Activated naive CD8-positive, alpha-beta T cell (primary cell): Measurements from ENCODE around the gene ZDHHC14.

ENCODE experiments used
- H3K27ac Mint-ChIP-seq: one replicate; pipeline ENCODE4 v1.8.0; 2021; ENCODE audit warnings: mixed read lengths
- H3K27me3 Mint-ChIP-seq: one replicate; pipeline ENCODE4 v1.8.0; 2021; ENCODE audit warnings: mixed read lengths
- H3K36me3 Mint-ChIP-seq: one replicate; pipeline ENCODE4 v1.8.0; 2021; ENCODE audit warnings: mixed read lengths
- H3K4me1 Mint-ChIP-seq: one replicate; pipeline ENCODE4 v1.8.0; 2021; ENCODE audit warnings: low read depth, mixed read lengths
- H3K4me3 Mint-ChIP-seq: one replicate; pipeline ENCODE4 v1.8.0; 2021; ENCODE audit warnings: mild to moderate bottlenecking, mixed read lengths
- H3K9me3 Mint-ChIP-seq: one replicate; pipeline ENCODE4 v1.8.0; 2021; ENCODE audit warnings: low read depth, mixed read lengths

ZDHHC14 gene

GRCh38 chr6:157488716-157489118, 107.7 kb downstream of the ZDHHC14 start:
- H3K36me3 Mint-ChIP-seq = peaks cover 2% of the 10 kb centered on the region
- H3K4me1 Mint-ChIP-seq = peaks cover 21% of the 10 kb centered on the region
- no peak overlapping the region for H3K4me3 Mint-ChIP-seq

GRCh38 chr6:157490611-157491269, 109.8 kb downstream of the ZDHHC14 start:
- Mint-ChIP-seq H3K27ac (no peak overlapping the region), H3K36me3 (peaks cover 2% of the 10 kb centered on the region), H3K4me3 (no peak overlapping the region), H3K27me3 (peaks cover 4% of the 10 kb centered on the region), H3K4me1 (peaks cover 19% of the 10 kb centered on the region), H3K9me3 (no peaks in the 10 kb centered on the region)

More at GRCh38 chr6:157488716-157489118, 107.7 kb downstream of the ZDHHC14 start:
- no peak overlapping the region for H3K27ac Mint-ChIP-seq
- H3K27me3 Mint-ChIP-seq = peaks cover 4% of the 10 kb centered on the region
- H3K9me3 Mint-ChIP-seq = no peaks in the 10 kb centered on the region

GRCh38 chr6:157491571-157492232, 110.7 kb downstream of the ZDHHC14 start:
- Mint-ChIP-seq H3K4me1 (peaks cover 12% of the 10 kb centered on the region), H3K36me3 (peaks cover 2% of the 10 kb centered on the region), H3K27ac (no peak overlapping the region), H3K27me3 (peaks cover 4% of the 10 kb centered on the region), H3K4me3 (no peak overlapping the region), H3K9me3 (no peaks in the 10 kb centered on the region)

- no peak overlapping the region for H3K4me3 Mint-ChIP-seq
- peaks cover 8% of the 10 kb centered on the region for H3K4me1 Mint-ChIP-seq
- peaks cover 4% of the 10 kb centered on the region for H3K36me3 Mint-ChIP-seq
- no peaks in the 10 kb centered on the region for H3K9me3 Mint-ChIP-seq
- H3K27ac Mint-ChIP-seq = no peak overlapping the region
- peaks cover 4% of the 10 kb centered on the region for H3K27me3 Mint-ChIP-seq
Measured at GRCh38 chr6:157492249-157492648, 111.3 kb downstream of the ZDHHC14 start.

GRCh38 chr6:157492741-157493140, 111.8 kb downstream of the ZDHHC14 start:
- Mint-ChIP-seq H3K4me3 (no peak overlapping the region), H3K4me1 (peaks cover 5% of the 10 kb centered on the region), H3K27ac (no peak overlapping the region), H3K36me3 (peaks cover 4% of the 10 kb centered on the region), H3K9me3 (no peaks in the 10 kb centered on the region), H3K27me3 (peaks cover 4% of the 10 kb centered on the region)

GRCh38 chr6:157493173-157493572, 112.2 kb downstream of the ZDHHC14 start:
- Mint-ChIP-seq H3K4me1 (peaks cover 5% of the 10 kb centered on the region), H3K4me3 (no peak overlapping the region), H3K27me3 (peaks cover 4% of the 10 kb centered on the region), H3K27ac (no peak overlapping the region), H3K9me3 (no peaks in the 10 kb centered on the region), H3K36me3 (peaks cover 4% of the 10 kb centered on the region)

- Mint-ChIP-seq H3K36me3 (peaks cover 4% of the 10 kb centered on the region), H3K27me3 (peaks cover 5% of the 10 kb centered on the region), H3K9me3 (no peaks in the 10 kb centered on the region), H3K27ac (no peak overlapping the region), H3K4me1 (peaks cover 5% of the 10 kb centered on the region), H3K4me3 (no peak overlapping the region)
Measured at GRCh38 chr6:157493576-157493975, 112.6 kb downstream of the ZDHHC14 start.

- Mint-ChIP-seq H3K36me3 (peaks cover 4% of the 10 kb centered on the region), H3K4me1 (peaks cover 5% of the 10 kb centered on the region), H3K27ac (no peak overlapping the region), H3K27me3 (peaks cover 5% of the 10 kb centered on the region), H3K9me3 (no peaks in the 10 kb centered on the region), H3K4me3 (no peak overlapping the region)
Measured at GRCh38 chr6:157494132-157494710, 113.2 kb downstream of the ZDHHC14 start.

- Mint-ChIP-seq H3K27ac (no peak overlapping the region), H3K9me3 (no peaks in the 10 kb centered on the region), H3K4me3 (no peak overlapping the region), H3K27me3 (peaks cover 1% of the 10 kb centered on the region), H3K4me1 (no peaks in the 10 kb centered on the region), H3K36me3 (peaks cover 4% of the 10 kb centered on the region)
Measured at GRCh38 chr6:157496534-157497095, 115.6 kb downstream of the ZDHHC14 start.

- Mint-ChIP-seq H3K4me3 (no peak overlapping the region), H3K27me3 (peaks cover 1% of the 10 kb centered on the region), H3K9me3 (no peaks in the 10 kb centered on the region), H3K36me3 (peaks cover 4% of the 10 kb centered on the region), H3K27ac (no peak overlapping the region), H3K4me1 (no peaks in the 10 kb centered on the region)
Measured at GRCh38 chr6:157497579-157497978, 116.6 kb downstream of the ZDHHC14 start.

GRCh38 chr6:157498817-157499216, 117.8 kb downstream of the ZDHHC14 start:
- no peaks in the 10 kb centered on the region for H3K4me1 Mint-ChIP-seq
- H3K4me3 Mint-ChIP-seq = no peak overlapping the region
- peaks cover 1% of the 10 kb centered on the region for H3K27me3 Mint-ChIP-seq
- no peaks in the 10 kb centered on the region for H3K9me3 Mint-ChIP-seq
- no peak overlapping the region for H3K27ac Mint-ChIP-seq
- peaks cover 4% of the 10 kb centered on the region for H3K36me3 Mint-ChIP-seq

GRCh38 chr6:157500022-157500421, 119.0 kb downstream of the ZDHHC14 start:
- peaks cover 1% of the 10 kb centered on the region for H3K27me3 Mint-ChIP-seq
- H3K36me3 Mint-ChIP-seq = peaks cover 5% of the 10 kb centered on the region
- no peaks in the 10 kb centered on the region for H3K4me1 Mint-ChIP-seq
- no peak overlapping the region for H3K27ac Mint-ChIP-seq
- no peak overlapping the region for H3K4me3 Mint-ChIP-seq
- peaks cover under 1% of the 10 kb centered on the region for H3K9me3 Mint-ChIP-seq

- Mint-ChIP-seq H3K36me3 (peaks cover 11% of the 10 kb centered on the region), H3K27me3 (peaks cover under 1% of the 10 kb centered on the region), H3K9me3 (peaks cover 17% of the 10 kb centered on the region), H3K4me1 (no peaks in the 10 kb centered on the region), H3K27ac (no peak overlapping the region), H3K4me3 (no peak overlapping the region)
Measured at GRCh38 chr6:157503018-157503747, 122.2 kb downstream of the ZDHHC14 start.

GRCh38 chr6:157505912-157506491, 125.0 kb downstream of the ZDHHC14 start:
- Mint-ChIP-seq H3K36me3 (peaks cover 11% of the 10 kb centered on the region), H3K4me3 (no peak overlapping the region), H3K27ac (no peak overlapping the region), H3K27me3 (no peaks in the 10 kb centered on the region), H3K4me1 (peaks cover 8% of the 10 kb centered on the region), H3K9me3 (peaks cover 17% of the 10 kb centered on the region)
